H1 (cell line): ENCODE measurements around the gene CLDND1. TPM values are rescaled to one million over a fixed set of nuclear protein-coding genes. Genes with fewer than 3 reads are reported as not detected.

Experiments used
- CHD1 ChIP-seq: IDR thresholded peaks from 2 replicates; pipeline ENCODE4 v1.6.1; 2012; ENCODE audit warnings: low read depth, low read length, improper control_type of control experiment
- RXRA ChIP-seq: IDR thresholded peaks from 2 replicates; pipeline ENCODE4 v1.6.1; 2011; ENCODE audit warnings: low read depth, mild to moderate bottlenecking, low read length, moderate library complexity; ENCODE audit not compliant: insufficient read depth
- ZNF274 ChIP-seq: IDR thresholded peaks from 2 replicates; pipeline ENCODE4 v1.7.0; 2012; ENCODE audit warnings: low read length, borderline replicate concordance; ENCODE audit errors: extremely low read depth
- polyA plus RNA-seq, 7 experiments: library from polyadenylated mRNA; depleted of rRNA in 3 of 7; stranded (reverse) in 5 of 7; unstranded in 2 of 7; fragments of >200 nt in 5 of 7; fragments of 200-250 nt in 2 of 7; gene quantifications; 1 replicate in 5 of 7; 2 replicates in 1 of 7; 4 replicates in 1 of 7; pipeline versions ENCODE4 v1.2.1 to v1.2.3, GENCODE V29; 2011 to 2013; ENCODE audit warnings: missing spikeins in 2 of 7, mixed read lengths in 2 of 7
- total RNA-seq: library from RNA; stranded (reverse); fragmentation: NEBNext Ultra II Directional; extraction: Animal tissue kit (Norgen Biotek cat#: 25700); gene quantifications from 2 replicates; pipeline ENCODE4 v1.2.1, GENCODE V29; 2021
- TF ChIP-seq, protein P1 (sequence below): fragments of 300-600 bp; sonication (generic); IDR thresholded peaks from 2 replicates; pipeline ENCODE4 v1.7.1; 2012; ENCODE audit warnings: low read length, moderate library complexity, mild to moderate bottlenecking, inconsistent platforms; ENCODE audit not compliant: insufficient replicate concordance
- TF ChIP-seq, protein P2 (sequence below): IDR thresholded peaks from 2 replicates; pipeline ENCODE4 v1.6.1; 2012; ENCODE audit warnings: low read length, inconsistent platforms
- TF ChIP-seq, protein P3 (sequence below): IDR thresholded peaks from 2 replicates; pipeline ENCODE4 v1.6.1; 2011; ENCODE audit warnings: low read length, improper control_type of control experiment

CLDND1 gene
- total and polyA plus RNA-seq, 2 of the 8 experiments (the other 6 are each of a cell fraction or from before 2014, with no cell fraction given) = 68.2 to 152 TPM

DNA sequence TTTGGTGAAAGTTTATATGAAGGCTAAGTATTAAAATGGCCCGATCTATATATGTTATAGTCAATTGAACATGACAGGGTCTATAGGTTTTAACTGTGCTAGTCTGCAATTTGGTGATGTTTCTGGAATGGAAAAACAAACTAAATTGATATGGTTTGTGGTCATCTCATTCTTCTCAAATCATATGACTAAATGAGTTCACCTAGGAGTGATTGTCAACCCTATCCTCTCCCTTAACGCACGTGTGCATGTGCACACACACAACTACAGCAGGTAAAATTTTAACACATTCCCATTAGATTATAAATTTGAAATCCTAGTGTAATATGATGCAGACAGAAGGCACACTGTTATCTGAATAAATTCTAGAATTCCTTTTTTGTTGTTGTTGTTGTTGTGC lies 9.0 kb downstream of the CLDND1 start (continued):
- TF ChIP-seq, protein P1, sequence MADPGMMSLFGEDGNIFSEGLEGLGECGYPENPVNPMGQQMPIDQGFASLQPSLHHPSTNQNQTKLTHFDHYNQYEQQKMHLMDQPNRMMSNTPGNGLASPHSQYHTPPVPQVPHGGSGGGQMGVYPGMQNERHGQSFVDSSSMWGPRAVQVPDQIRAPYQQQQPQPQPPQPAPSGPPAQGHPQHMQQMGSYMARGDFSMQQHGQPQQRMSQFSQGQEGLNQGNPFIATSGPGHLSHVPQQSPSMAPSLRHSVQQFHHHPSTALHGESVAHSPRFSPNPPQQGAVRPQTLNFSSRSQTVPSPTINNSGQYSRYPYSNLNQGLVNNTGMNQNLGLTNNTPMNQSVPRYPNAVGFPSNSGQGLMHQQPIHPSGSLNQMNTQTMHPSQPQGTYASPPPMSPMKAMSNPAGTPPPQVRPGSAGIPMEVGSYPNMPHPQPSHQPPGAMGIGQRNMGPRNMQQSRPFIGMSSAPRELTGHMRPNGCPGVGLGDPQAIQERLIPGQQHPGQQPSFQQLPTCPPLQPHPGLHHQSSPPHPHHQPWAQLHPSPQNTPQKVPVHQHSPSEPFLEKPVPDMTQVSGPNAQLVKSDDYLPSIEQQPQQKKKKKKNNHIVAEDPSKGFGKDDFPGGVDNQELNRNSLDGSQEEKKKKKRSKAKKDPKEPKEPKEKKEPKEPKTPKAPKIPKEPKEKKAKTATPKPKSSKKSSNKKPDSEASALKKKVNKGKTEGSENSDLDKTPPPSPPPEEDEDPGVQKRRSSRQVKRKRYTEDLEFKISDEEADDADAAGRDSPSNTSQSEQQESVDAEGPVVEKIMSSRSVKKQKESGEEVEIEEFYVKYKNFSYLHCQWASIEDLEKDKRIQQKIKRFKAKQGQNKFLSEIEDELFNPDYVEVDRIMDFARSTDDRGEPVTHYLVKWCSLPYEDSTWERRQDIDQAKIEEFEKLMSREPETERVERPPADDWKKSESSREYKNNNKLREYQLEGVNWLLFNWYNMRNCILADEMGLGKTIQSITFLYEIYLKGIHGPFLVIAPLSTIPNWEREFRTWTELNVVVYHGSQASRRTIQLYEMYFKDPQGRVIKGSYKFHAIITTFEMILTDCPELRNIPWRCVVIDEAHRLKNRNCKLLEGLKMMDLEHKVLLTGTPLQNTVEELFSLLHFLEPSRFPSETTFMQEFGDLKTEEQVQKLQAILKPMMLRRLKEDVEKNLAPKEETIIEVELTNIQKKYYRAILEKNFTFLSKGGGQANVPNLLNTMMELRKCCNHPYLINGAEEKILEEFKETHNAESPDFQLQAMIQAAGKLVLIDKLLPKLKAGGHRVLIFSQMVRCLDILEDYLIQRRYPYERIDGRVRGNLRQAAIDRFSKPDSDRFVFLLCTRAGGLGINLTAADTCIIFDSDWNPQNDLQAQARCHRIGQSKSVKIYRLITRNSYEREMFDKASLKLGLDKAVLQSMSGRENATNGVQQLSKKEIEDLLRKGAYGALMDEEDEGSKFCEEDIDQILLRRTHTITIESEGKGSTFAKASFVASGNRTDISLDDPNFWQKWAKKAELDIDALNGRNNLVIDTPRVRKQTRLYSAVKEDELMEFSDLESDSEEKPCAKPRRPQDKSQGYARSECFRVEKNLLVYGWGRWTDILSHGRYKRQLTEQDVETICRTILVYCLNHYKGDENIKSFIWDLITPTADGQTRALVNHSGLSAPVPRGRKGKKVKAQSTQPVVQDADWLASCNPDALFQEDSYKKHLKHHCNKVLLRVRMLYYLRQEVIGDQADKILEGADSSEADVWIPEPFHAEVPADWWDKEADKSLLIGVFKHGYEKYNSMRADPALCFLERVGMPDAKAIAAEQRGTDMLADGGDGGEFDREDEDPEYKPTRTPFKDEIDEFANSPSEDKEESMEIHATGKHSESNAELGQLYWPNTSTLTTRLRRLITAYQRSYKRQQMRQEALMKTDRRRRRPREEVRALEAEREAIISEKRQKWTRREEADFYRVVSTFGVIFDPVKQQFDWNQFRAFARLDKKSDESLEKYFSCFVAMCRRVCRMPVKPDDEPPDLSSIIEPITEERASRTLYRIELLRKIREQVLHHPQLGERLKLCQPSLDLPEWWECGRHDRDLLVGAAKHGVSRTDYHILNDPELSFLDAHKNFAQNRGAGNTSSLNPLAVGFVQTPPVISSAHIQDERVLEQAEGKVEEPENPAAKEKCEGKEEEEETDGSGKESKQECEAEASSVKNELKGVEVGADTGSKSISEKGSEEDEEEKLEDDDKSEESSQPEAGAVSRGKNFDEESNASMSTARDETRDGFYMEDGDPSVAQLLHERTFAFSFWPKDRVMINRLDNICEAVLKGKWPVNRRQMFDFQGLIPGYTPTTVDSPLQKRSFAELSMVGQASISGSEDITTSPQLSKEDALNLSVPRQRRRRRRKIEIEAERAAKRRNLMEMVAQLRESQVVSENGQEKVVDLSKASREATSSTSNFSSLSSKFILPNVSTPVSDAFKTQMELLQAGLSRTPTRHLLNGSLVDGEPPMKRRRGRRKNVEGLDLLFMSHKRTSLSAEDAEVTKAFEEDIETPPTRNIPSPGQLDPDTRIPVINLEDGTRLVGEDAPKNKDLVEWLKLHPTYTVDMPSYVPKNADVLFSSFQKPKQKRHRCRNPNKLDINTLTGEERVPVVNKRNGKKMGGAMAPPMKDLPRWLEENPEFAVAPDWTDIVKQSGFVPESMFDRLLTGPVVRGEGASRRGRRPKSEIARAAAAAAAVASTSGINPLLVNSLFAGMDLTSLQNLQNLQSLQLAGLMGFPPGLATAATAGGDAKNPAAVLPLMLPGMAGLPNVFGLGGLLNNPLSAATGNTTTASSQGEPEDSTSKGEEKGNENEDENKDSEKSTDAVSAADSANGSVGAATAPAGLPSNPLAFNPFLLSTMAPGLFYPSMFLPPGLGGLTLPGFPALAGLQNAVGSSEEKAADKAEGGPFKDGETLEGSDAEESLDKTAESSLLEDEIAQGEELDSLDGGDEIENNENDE = no peak
- TF ChIP-seq, protein P2, sequence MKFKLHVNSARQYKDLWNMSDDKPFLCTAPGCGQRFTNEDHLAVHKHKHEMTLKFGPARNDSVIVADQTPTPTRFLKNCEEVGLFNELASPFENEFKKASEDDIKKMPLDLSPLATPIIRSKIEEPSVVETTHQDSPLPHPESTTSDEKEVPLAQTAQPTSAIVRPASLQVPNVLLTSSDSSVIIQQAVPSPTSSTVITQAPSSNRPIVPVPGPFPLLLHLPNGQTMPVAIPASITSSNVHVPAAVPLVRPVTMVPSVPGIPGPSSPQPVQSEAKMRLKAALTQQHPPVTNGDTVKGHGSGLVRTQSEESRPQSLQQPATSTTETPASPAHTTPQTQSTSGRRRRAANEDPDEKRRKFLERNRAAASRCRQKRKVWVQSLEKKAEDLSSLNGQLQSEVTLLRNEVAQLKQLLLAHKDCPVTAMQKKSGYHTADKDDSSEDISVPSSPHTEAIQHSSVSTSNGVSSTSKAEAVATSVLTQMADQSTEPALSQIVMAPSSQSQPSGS = no peak
- TF ChIP-seq ZNF274 = no peak
- TF ChIP-seq RXRA = no peak
- TF ChIP-seq, protein P3, sequence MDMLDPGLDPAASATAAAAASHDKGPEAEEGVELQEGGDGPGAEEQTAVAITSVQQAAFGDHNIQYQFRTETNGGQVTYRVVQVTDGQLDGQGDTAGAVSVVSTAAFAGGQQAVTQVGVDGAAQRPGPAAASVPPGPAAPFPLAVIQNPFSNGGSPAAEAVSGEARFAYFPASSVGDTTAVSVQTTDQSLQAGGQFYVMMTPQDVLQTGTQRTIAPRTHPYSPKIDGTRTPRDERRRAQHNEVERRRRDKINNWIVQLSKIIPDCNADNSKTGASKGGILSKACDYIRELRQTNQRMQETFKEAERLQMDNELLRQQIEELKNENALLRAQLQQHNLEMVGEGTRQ = no peak
- TF ChIP-seq CHD1 = no peak
